ENCODE measurements around the gene SCPEP1. TPM values are rescaled to one million over a fixed set of nuclear protein-coding genes. Genes with fewer than 3 reads are reported as not detected.
A peak's percentile ranks its signal among the peaks of the same experiment; 100 is the strongest.

The SCPEP1 gene
- total RNA-seq (100 to 1,000 TPM in 1 of 2 donors, 10 to 100 TPM in 1; 81.1 to 113 TPM), polyA plus RNA-seq (100 to 1,000 TPM in 1 of 2 donors, 10 to 100 TPM in 1; 66.4 to 126 TPM)
- long read RNA-seq, donor 1, transcript SCPEP1-201 (13 exons, 1,942 nt): major isoform, 310 of 361 reads
- long read RNA-seq, donor 1, partial matches to known transcripts: 20 of 361 reads
- long read RNA-seq, donor 1, other reads (novel, unspliced or antisense): 29 of 361 reads
- long read RNA-seq, donor 2, transcript SCPEP1-201 (13 exons, 1,942 nt): major isoform, 59 of 89 reads
- long read RNA-seq, donor 2, partial matches to known transcripts: 17 of 89 reads
- long read RNA-seq, donor 2, other reads (novel, unspliced or antisense): 12 of 89 reads

- H3K4me3 ChIP-seq (ENCODE audit: low read length in 2 of 2): peak within 1 kb of the TSS; percentile 9 to 85
- WGBS, 2 donors: 0 to 1% methylated on average over 31 to 42 of the region's 42 CpGs
- H3K36me3 ChIP-seq (ENCODE audit: control insufficient read depth in 1 of 2, insufficient read depth in 2 of 2, low read length in 1 of 2): peaks cover 0 to 4% of the 10 kb centered on the region in 2 donors
- DNase-seq (peak; percentile 90 to 93), ATAC-seq (ENCODE audit: low FRiP score) (peak; percentile 97)
- no peaks in the 10 kb centered on the region for H3K4me1 ChIP-seq (ENCODE audit: control insufficient read depth in 1 of 2, insufficient read depth in 2 of 2, low read length in 2 of 2)
- intact Hi-C loops (cut with DNase I): no loop called here
- H3K9me3 ChIP-seq (ENCODE audit: control insufficient read depth, low read length): no peaks in the 10 kb centered on the region
- peak within 1 kb of the TSS; percentile 3 to 61 for H3K27ac ChIP-seq (ENCODE audit: low read depth in 1 of 2, low read length in 2 of 2)
- H3K27me3 ChIP-seq (ENCODE audit: control insufficient read depth in 1 of 2, insufficient read depth in 2 of 2, low read length in 1 of 2): no peaks in the 10 kb centered on the region
Measured at GRCh38 chr17:56977673-56978395, at the start of gene SCPEP1. TSS of gene SCPEP1 (plus strand) at chr17:56978131. CDS start at chr17:56978160, 29 bp downstream.

- no peak for DNase-seq
- H3K4me1 ChIP-seq (ENCODE audit: control insufficient read depth in 1 of 2, insufficient read depth in 2 of 2, low read length in 2 of 2): no peaks in the 10 kb centered on the region
- WGBS, 2 donors: 96 to 97% methylated on average over 2 of the region's 2 CpGs
- no peaks in the 10 kb centered on the region for H3K27me3 ChIP-seq (ENCODE audit: control insufficient read depth in 1 of 2, insufficient read depth in 2 of 2, low read length in 1 of 2)
- no peaks in the 10 kb centered on the region for H3K36me3 ChIP-seq (ENCODE audit: control insufficient read depth in 1 of 2, insufficient read depth in 2 of 2, low read length in 1 of 2)
- no peak for ATAC-seq (ENCODE audit: low FRiP score)
- H3K27ac ChIP-seq (ENCODE audit: low read depth in 1 of 2, low read length in 2 of 2): no peak overlapping the region
- no peak overlapping the region for H3K4me3 ChIP-seq (ENCODE audit: low read length in 2 of 2)
- intact Hi-C loops (cut with DNase I): no loop called here
- no peaks in the 10 kb centered on the region for H3K9me3 ChIP-seq (ENCODE audit: control insufficient read depth, low read length)
Measured at GRCh38 chr17:56928586-56928985, 49.3 kb upstream of the SCPEP1 start.

- no peak overlapping the region for H3K27ac ChIP-seq (ENCODE audit: low read depth in 1 of 2, low read length in 2 of 2)
- no peak for ATAC-seq (ENCODE audit: low FRiP score)
- no peak overlapping the region for H3K4me3 ChIP-seq (ENCODE audit: low read length in 2 of 2)
- intact Hi-C loops (cut with DNase I): no loop called here
- no peaks in the 10 kb centered on the region for H3K4me1 ChIP-seq (ENCODE audit: control insufficient read depth in 1 of 2, insufficient read depth in 2 of 2, low read length in 2 of 2)
- H3K27me3 ChIP-seq (ENCODE audit: control insufficient read depth in 1 of 2, insufficient read depth in 2 of 2, low read length in 1 of 2): no peaks in the 10 kb centered on the region
- DNase-seq: no peak
- H3K9me3 ChIP-seq (ENCODE audit: control insufficient read depth, low read length): no peaks in the 10 kb centered on the region
- no peaks in the 10 kb centered on the region for H3K36me3 ChIP-seq (ENCODE audit: control insufficient read depth in 1 of 2, insufficient read depth in 2 of 2, low read length in 1 of 2)
Measured at GRCh38 chr17:56929362-56929969, 48.5 kb upstream of the SCPEP1 start.

GRCh38 chr17:56930739-56931337, 47.1 kb upstream of the SCPEP1 start:
- Histone ChIP-seq H3K36me3 (ENCODE audit: control insufficient read depth in 1 of 2, insufficient read depth in 2 of 2, low read length in 1 of 2) (peaks cover 0 to 5% of the 10 kb centered on the region in 2 donors), H3K27ac (ENCODE audit: low read depth in 1 of 2, low read length in 2 of 2) (no peak overlapping the region), H3K4me3 (ENCODE audit: low read length in 2 of 2) (no peak overlapping the region), H3K27me3 (ENCODE audit: control insufficient read depth in 1 of 2, insufficient read depth in 2 of 2, low read length in 1 of 2) (no peaks in the 10 kb centered on the region), H3K4me1 (ENCODE audit: control insufficient read depth in 1 of 2, insufficient read depth in 2 of 2, low read length in 2 of 2) (no peaks in the 10 kb centered on the region), H3K9me3 (ENCODE audit: control insufficient read depth, low read length) (no peaks in the 10 kb centered on the region)
- WGBS, 2 donors: 84 to 87% methylated on average over 2 of the region's 2 CpGs
- intact Hi-C loops (cut with DNase I): no loop called here
- ATAC-seq (ENCODE audit: low FRiP score) (no peak), DNase-seq (no peak)

GRCh38 chr17:56933151-56933745, 44.7 kb upstream of the SCPEP1 start:
- WGBS, 2 donors: 95% methylated on average over 8 of the region's 8 CpGs
- Histone ChIP-seq H3K27ac (ENCODE audit: low read depth in 1 of 2, low read length in 2 of 2) (no peak overlapping the region), H3K36me3 (ENCODE audit: control insufficient read depth in 1 of 2, insufficient read depth in 2 of 2, low read length in 1 of 2) (peaks cover 2 to 5% of the 10 kb centered on the region in 2 donors), H3K4me1 (ENCODE audit: control insufficient read depth in 1 of 2, insufficient read depth in 2 of 2, low read length in 2 of 2) (no peaks in the 10 kb centered on the region), H3K9me3 (ENCODE audit: control insufficient read depth, low read length) (no peaks in the 10 kb centered on the region), H3K27me3 (ENCODE audit: control insufficient read depth in 1 of 2, insufficient read depth in 2 of 2, low read length in 1 of 2) (no peaks in the 10 kb centered on the region), H3K4me3 (ENCODE audit: low read length in 2 of 2) (no peak overlapping the region)
- DNase-seq: no peak
- ATAC-seq (ENCODE audit: low FRiP score): no peak
- intact Hi-C loops (cut with DNase I): no loop called here

- Histone ChIP-seq H3K36me3 (ENCODE audit: control insufficient read depth in 1 of 2, insufficient read depth in 2 of 2, low read length in 1 of 2) (peaks cover 2 to 5% of the 10 kb centered on the region in 2 donors), H3K4me3 (ENCODE audit: low read length in 2 of 2) (no peak overlapping the region), H3K27me3 (ENCODE audit: control insufficient read depth in 1 of 2, insufficient read depth in 2 of 2, low read length in 1 of 2) (no peaks in the 10 kb centered on the region), H3K4me1 (ENCODE audit: control insufficient read depth in 1 of 2, insufficient read depth in 2 of 2, low read length in 2 of 2) (no peaks in the 10 kb centered on the region), H3K9me3 (ENCODE audit: control insufficient read depth, low read length) (no peaks in the 10 kb centered on the region), H3K27ac (ENCODE audit: low read depth in 1 of 2, low read length in 2 of 2) (no peak overlapping the region)
- DNase-seq: no peak
- intact Hi-C loops (cut with DNase I): no loop called here
- 95 to 100% methylated on average over 1 of the region's 1 CpG for WGBS, 2 donors
- no peak for ATAC-seq (ENCODE audit: low FRiP score)
Measured at GRCh38 chr17:56933868-56934267, 44.1 kb upstream of the SCPEP1 start.

- Histone ChIP-seq H3K4me3 (ENCODE audit: low read length in 2 of 2) (no peak overlapping the region), H3K36me3 (ENCODE audit: control insufficient read depth in 1 of 2, insufficient read depth in 2 of 2, low read length in 1 of 2) (peaks cover 2 to 5% of the 10 kb centered on the region in 2 donors), H3K4me1 (ENCODE audit: control insufficient read depth in 1 of 2, insufficient read depth in 2 of 2, low read length in 2 of 2) (no peaks in the 10 kb centered on the region), H3K27ac (ENCODE audit: low read depth in 1 of 2, low read length in 2 of 2) (no peak overlapping the region), H3K27me3 (ENCODE audit: control insufficient read depth in 1 of 2, insufficient read depth in 2 of 2, low read length in 1 of 2) (no peaks in the 10 kb centered on the region), H3K9me3 (ENCODE audit: control insufficient read depth, low read length) (no peaks in the 10 kb centered on the region)
- ATAC-seq (ENCODE audit: low FRiP score): no peak
- DNase-seq: no peak
- 95 to 96% methylated on average over 4 of the region's 4 CpGs for WGBS, 2 donors
- intact Hi-C loops (cut with DNase I): no loop called here
Measured at GRCh38 chr17:56934280-56934679, 43.7 kb upstream of the SCPEP1 start.

- Histone ChIP-seq H3K9me3 (ENCODE audit: control insufficient read depth, low read length) (no peaks in the 10 kb centered on the region), H3K27ac (ENCODE audit: low read depth in 1 of 2, low read length in 2 of 2) (no peak overlapping the region), H3K4me3 (ENCODE audit: low read length in 2 of 2) (no peak overlapping the region), H3K4me1 (ENCODE audit: control insufficient read depth in 1 of 2, insufficient read depth in 2 of 2, low read length in 2 of 2) (no peaks in the 10 kb centered on the region), H3K36me3 (ENCODE audit: control insufficient read depth in 1 of 2, insufficient read depth in 2 of 2, low read length in 1 of 2) (peaks cover 2 to 5% of the 10 kb centered on the region in 2 donors), H3K27me3 (ENCODE audit: control insufficient read depth in 1 of 2, insufficient read depth in 2 of 2, low read length in 1 of 2) (no peaks in the 10 kb centered on the region)
- intact Hi-C loops (cut with DNase I): loop anchor here in 1 of 2 donors (5.0 kb wide), 1 partner anchor 43 kb away; no protein-coding TSS in a partner anchor
- WGBS, 2 donors: 87 to 88% methylated on average over 3 of the region's 3 CpGs
- DNase-seq (no peak), ATAC-seq (ENCODE audit: low FRiP score) (no peak)
Measured at GRCh38 chr17:56935461-56935860, 42.5 kb upstream of the SCPEP1 start.
